Measurements from ENCODE around the gene ADCK2. TPM values are rescaled to one million over a fixed set of nuclear protein-coding genes. Genes with fewer than 3 reads are reported as not detected.
"Not testable (repeated sequence)": the region's sequence is repeated elsewhere in the genome, so short reads cannot be mapped to it uniquely, and the experiment has no call there.

ADCK2 gene
- total RNA-seq, 1 donor from 2014 or later: 7.8 TPM

DNA sequence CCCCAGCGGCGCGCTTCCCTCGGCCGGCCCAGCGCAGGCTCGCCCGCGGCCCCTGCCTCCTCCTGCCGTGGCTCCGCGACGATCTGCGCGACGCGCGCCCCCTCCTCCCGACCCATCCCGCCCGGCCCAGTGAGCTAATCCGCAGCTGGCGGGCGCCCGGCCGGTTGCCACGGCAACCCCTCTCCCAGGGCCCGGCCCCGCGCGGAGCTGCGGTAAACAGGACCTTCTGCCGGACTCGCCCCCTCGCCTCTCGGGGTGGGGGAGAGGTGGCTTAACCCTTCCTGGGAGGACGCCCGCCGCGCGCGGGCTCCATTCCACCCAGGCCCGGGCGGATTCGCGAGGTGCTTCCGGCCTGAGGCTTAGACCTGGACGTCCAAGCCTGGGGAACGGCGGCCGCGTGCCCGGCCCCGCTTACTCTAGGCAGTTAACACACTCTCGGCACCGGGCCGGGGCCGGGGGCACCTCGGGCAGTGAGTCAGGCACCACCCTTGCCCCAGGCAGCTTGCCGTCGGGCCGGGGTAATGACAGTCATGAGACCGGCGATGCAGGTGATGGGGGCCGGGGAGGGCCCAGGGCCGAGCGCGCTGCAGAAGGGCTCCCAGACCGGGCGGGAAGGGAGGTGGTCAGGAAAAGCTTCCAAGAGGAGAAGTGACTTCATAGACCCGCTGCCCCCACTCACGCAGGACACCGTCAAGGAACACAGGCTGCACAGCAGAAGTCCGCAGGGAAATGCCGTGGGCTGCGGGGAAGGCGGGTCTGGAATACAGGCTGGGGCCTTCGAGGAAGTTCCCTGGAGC, 31.8 kb upstream of the ADCK2 start, which contains the start of gene DENND2A:
Gene DENND2A, minus strand, starts transcription at position 87 of the 797 bp plus-strand sequence. CDS start 38,416 bp downstream, outside the sequence.
- peaks cover 19% of the 10 kb centered on the region for H3K27me3 ChIP-seq
- peaks cover 53% of the 10 kb centered on the region for H3K4me1 Mint-ChIP-seq
- H3K4me3 ChIP-seq: peak within 1 kb of the TSS; percentile 94
- H3K27ac ChIP-seq: no peak within 1 kb of the TSS
- peak within 1 kb of the TSS; percentile 100 for H3K4me3 Mint-ChIP-seq
- peak within 1 kb of the TSS; percentile 93 for H2AFZ ChIP-seq (replicated peaks)
- H3K9me3 ChIP-seq (ENCODE audit: low read depth): no peaks in the 10 kb centered on the region
- peaks cover 36% of the 10 kb centered on the region for H3F3A ChIP-seq (ENCODE audit: low read depth)
- H3K4me1 ChIP-seq: peaks cover 21% of the 10 kb centered on the region
- peaks cover 12% of the 10 kb centered on the region for H3K27me3 Mint-ChIP-seq (ENCODE audit: insufficient read depth, low read depth)
- H3K27ac Mint-ChIP-seq: peak within 1 kb of the TSS; percentile 99
- H3K79me2 ChIP-seq (ENCODE audit: low read depth): peaks cover 27% of the 10 kb centered on the region
- peaks cover 1% of the 10 kb centered on the region for H3K36me3 Mint-ChIP-seq
- H3K9me3 Mint-ChIP-seq: peaks cover 2% of the 10 kb centered on the region
- peak within 1 kb of the TSS; percentile 87 for H3K4me2 ChIP-seq
- no peaks in the 10 kb centered on the region for H3K36me3 ChIP-seq
- peak within 1 kb of the TSS; percentile 55 for H3K9ac ChIP-seq
- DNase-seq (ENCODE audit: low spot score): peak; percentile 97
- TF ChIP-seq, protein P1, sequence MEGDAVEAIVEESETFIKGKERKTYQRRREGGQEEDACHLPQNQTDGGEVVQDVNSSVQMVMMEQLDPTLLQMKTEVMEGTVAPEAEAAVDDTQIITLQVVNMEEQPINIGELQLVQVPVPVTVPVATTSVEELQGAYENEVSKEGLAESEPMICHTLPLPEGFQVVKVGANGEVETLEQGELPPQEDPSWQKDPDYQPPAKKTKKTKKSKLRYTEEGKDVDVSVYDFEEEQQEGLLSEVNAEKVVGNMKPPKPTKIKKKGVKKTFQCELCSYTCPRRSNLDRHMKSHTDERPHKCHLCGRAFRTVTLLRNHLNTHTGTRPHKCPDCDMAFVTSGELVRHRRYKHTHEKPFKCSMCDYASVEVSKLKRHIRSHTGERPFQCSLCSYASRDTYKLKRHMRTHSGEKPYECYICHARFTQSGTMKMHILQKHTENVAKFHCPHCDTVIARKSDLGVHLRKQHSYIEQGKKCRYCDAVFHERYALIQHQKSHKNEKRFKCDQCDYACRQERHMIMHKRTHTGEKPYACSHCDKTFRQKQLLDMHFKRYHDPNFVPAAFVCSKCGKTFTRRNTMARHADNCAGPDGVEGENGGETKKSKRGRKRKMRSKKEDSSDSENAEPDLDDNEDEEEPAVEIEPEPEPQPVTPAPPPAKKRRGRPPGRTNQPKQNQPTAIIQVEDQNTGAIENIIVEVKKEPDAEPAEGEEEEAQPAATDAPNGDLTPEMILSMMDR (IDR thresholded peaks at IDR 0.05): no peak
- TF ChIP-seq EZH2phosphoT487 (IDR thresholded peaks at IDR 0.05) (peak; percentile 31), EZH2 (IDR thresholded peaks at IDR 0.05) (peak; percentile 25)
- peaks cover 33% of the 10 kb centered on the region for H4K20me1 ChIP-seq (ENCODE audit: low read depth)

DNA sequence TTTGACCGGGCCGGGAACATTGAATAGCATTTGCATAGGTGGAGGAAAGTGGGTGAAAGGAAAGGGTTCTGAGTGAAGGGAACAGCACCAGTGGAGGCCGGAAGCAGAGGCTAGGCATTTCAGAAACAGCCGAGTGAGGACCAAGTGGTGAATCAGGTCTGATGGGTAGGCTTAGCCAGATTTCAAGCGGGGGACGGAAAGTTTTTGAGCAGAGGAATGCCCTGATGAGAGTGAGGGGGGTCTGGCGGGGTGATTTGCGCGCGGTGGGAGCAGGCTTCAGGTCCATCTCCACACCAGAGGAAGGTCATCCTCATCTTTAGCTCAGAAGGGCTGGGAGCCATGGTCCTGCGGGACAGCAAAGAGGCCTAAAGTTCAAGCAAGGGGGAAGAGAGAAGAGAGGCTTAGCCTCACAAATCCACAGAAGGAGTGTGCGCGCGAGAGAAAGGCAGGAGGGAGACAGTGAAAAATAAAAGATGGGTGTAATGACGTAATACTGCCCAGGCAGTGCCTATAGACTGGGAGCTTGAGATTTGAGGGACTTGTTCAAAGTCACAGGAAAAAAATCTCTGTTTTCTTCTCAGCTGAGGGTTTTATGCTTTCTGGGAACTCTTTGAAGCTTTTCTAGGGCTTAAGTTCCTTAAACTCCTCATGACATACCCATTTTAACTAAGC, 31.1 kb upstream of the ADCK2 start:
- Histone ChIP-seq H3K4me1 (peaks cover 16% of the 10 kb centered on the region), H3K79me2 (ENCODE audit: low read depth) (peaks cover 27% of the 10 kb centered on the region), H4K20me1 (ENCODE audit: low read depth) (peaks cover 26% of the 10 kb centered on the region), H3K4me3 (peak overlapping the region; percentile 94), H3K9ac (no peak overlapping the region), H3K4me2 (peak overlapping the region; percentile 80), H3K27me3 (peaks cover 19% of the 10 kb centered on the region), H3K9me3 (ENCODE audit: low read depth) (no peaks in the 10 kb centered on the region), H3F3A (ENCODE audit: low read depth) (peaks cover 40% of the 10 kb centered on the region), H3K36me3 (no peaks in the 10 kb centered on the region), H3K27ac (no peak overlapping the region), H2AFZ (replicated peaks) (peak overlapping the region; percentile 93)
- peak overlapping the region; percentile 88 for H3K27ac Mint-ChIP-seq
- DNase-seq (ENCODE audit: low spot score): peak; percentile 42
- peak overlapping the region; percentile 84 for H3K4me3 Mint-ChIP-seq
- H3K4me1 Mint-ChIP-seq: peaks cover 52% of the 10 kb centered on the region
- TF ChIP-seq, protein P1 (IDR thresholded peaks at IDR 0.05): no peak
- TF ChIP-seq EZH2phosphoT487 (IDR thresholded peaks at IDR 0.05) (no peak), EZH2 (IDR thresholded peaks at IDR 0.05) (no peak)
- H3K27me3 Mint-ChIP-seq (ENCODE audit: insufficient read depth, low read depth): peaks cover 12% of the 10 kb centered on the region
- peaks cover 1% of the 10 kb centered on the region for H3K36me3 Mint-ChIP-seq
- H3K9me3 Mint-ChIP-seq: peaks cover 2% of the 10 kb centered on the region

DNA sequence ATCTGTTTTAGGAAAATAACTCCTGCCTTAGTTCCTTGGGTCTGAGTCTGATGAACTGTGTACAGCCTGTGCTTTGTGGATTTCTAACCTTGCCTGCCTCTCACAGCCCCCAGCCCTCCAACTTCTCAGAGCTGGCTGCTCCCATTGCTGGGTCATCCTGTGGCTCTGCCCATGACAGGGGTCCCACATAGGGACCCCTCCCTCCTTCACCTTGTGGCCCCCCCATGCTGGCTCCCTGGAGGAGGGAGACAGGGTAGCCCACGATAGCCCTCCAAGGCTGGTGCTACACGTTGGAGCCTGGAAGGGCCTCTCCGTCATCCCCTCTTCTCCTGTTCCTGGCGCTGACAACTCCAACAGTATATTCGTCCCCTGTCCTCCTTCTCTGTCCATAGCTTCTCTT, 29.3 kb upstream of the ADCK2 start:
- H3K36me3 Mint-ChIP-seq: peaks cover 1% of the 10 kb centered on the region
- peaks cover 42% of the 10 kb centered on the region for H3F3A ChIP-seq (ENCODE audit: low read depth)
- DNase-seq (ENCODE audit: low spot score): no peak
- no peak overlapping the region for H3K27ac ChIP-seq
- no peak overlapping the region for H2AFZ ChIP-seq (replicated peaks)
- TF ChIP-seq, protein P1 (IDR thresholded peaks at IDR 0.05): no peak
- TF ChIP-seq EZH2phosphoT487 (IDR thresholded peaks at IDR 0.05) (no peak), EZH2 (IDR thresholded peaks at IDR 0.05) (no peak)
- H4K20me1 ChIP-seq (ENCODE audit: low read depth): peaks cover 11% of the 10 kb centered on the region
- no peak overlapping the region for H3K4me3 ChIP-seq
- no peak overlapping the region for H3K4me2 ChIP-seq
- peak overlapping the region; percentile 43 for H3K27ac Mint-ChIP-seq
- H3K4me1 Mint-ChIP-seq: peaks cover 49% of the 10 kb centered on the region
- H3K9me3 ChIP-seq (ENCODE audit: low read depth): no peaks in the 10 kb centered on the region
- peaks cover 14% of the 10 kb centered on the region for H3K4me1 ChIP-seq
- H3K79me2 ChIP-seq (ENCODE audit: low read depth): peaks cover 11% of the 10 kb centered on the region
- no peak overlapping the region for H3K9ac ChIP-seq
- H3K27me3 ChIP-seq: peaks cover 19% of the 10 kb centered on the region
- H3K36me3 ChIP-seq: no peaks in the 10 kb centered on the region
- no peaks in the 10 kb centered on the region for H3K9me3 Mint-ChIP-seq
- H3K27me3 Mint-ChIP-seq (ENCODE audit: insufficient read depth, low read depth): peaks cover 11% of the 10 kb centered on the region
- peak overlapping the region; percentile 39 for H3K4me3 Mint-ChIP-seq

DNA sequence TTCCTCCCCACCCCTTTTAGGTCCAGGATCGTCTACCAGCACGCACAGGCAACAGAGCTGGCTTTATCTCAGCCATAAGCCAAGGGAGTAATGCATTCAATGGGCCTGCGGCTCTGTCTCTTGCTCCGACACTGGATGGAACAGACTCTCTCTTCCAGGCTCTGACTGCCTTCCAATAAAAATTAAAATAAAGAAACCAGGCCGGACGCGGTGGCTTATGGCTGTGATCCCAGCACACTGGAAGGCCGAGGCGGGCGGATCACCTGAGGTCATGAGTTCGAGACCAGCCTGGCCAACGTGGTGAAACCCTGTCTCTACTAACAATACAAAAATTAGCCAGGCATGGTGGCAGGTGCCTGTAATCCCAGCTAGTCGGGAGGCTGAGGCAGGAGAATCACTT, 28.0 kb upstream of the ADCK2 start:
- Mint-ChIP-seq H3K27me3 (ENCODE audit: insufficient read depth, low read depth) (peaks cover 11% of the 10 kb centered on the region), H3K27ac (peak overlapping the region; percentile 52), H3K4me1 (peaks cover 41% of the 10 kb centered on the region)
- H3K36me3 Mint-ChIP-seq; H3K4me2 ChIP-seq; H3K9ac ChIP-seq; H2AFZ ChIP-seq (replicated peaks); H3K79me2 ChIP-seq (ENCODE audit: low read depth); DNase-seq (ENCODE audit: low spot score); H3K9me3 ChIP-seq (ENCODE audit: low read depth); H3K9me3 Mint-ChIP-seq; H4K20me1 ChIP-seq (ENCODE audit: low read depth); H3K4me3 ChIP-seq; H3K27ac ChIP-seq; H3K4me3 Mint-ChIP-seq; H3K36me3 ChIP-seq: not testable (repeated sequence)
- peaks cover 29% of the 10 kb centered on the region for H3F3A ChIP-seq (ENCODE audit: low read depth)
- peaks cover 19% of the 10 kb centered on the region for H3K27me3 ChIP-seq
- peaks cover 14% of the 10 kb centered on the region for H3K4me1 ChIP-seq

Data from neural progenitor cell (in vitro differentiated cells).